ENCODE measurements around the gene INAVA. TPM values are rescaled to one million over a fixed set of nuclear protein-coding genes. Genes with fewer than 3 reads are reported as not detected.
A peak's percentile ranks its signal among the peaks of the same experiment; 100 is the strongest.
"Not testable (repeated sequence)": the region's sequence is repeated elsewhere in the genome, so short reads cannot be mapped to it uniquely, and the experiment has no call there.

Gene INAVA
- total RNA-seq, 1 donor from 2014 or later = 11.7 TPM

DNA sequence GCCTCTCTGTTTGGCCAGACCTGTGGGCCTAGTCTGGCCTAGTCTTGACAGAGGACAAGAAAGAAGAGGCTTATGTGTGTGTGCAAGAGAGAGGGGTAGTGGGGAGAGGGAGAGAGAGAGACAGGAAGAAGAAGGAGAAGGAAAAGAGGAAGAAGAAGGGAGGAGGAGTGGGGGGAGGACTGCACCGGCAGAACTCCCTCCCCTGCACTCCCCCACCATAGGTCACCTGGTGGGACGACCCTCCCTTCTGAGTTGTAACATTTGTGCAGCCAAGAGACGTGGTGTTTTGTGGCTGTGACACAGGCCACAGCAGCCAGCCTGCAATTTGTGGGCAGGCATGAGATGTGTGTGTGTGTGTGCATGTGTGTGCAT is 4.3 kb downstream of the INAVA start:
- DNase-seq = no peak

- DNase-seq = no peak
Measured at GRCh38 chr1:200899451-200899915, 4.8 kb downstream of the INAVA start.

DNA sequence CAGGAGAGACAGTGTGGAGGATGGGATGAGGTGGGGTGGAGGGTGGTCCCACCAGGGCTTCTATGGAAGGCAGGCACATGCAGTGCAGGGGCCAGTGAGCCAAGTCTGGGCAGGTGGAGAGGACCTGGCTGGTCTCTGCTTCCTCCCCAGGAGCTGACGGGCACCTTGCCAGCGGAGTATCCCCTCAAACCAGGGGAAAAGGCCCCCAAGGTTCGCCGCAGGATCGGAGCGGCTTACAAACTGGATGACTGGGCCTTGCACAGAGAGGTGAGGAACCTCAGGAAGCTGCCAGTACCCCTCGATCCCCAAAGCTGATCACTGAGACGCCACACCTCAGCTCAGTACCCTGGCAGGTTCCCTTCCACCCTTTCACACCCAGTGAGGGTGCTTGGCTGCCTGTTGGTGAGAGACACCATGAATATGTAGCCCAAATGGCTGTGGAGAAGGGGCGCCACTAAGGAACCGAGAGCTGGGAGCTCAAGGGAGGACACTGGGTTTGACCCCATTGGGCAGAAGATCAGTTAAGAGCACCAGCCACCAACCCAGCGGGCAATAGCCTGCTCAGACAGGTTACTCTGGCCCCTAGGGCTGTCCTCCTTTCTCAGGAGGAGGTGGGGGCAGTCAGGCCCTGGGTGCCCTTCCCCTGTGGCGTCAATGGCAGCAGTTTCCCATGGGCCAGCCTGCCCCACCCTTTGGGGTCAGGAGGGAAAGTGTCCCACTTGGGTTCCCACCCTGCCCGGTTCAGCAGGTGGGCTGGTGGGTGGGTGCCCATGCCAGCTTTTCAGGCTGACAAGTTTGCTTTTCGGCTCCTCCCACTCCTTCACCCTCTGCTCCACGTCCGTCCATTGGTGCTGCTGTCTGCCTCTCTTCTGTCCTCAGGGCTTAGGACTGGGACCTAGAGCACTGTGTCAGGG is 5.5 kb downstream of the INAVA start:
- no peak for DNase-seq

- no peak for DNase-seq
Measured at GRCh38 chr1:200900877-200901276, 6.2 kb downstream of the INAVA start.

GRCh38 chr1:200901350-200901749 is 6.7 kb downstream of the INAVA start:
- DNase-seq = no peak

GRCh38 chr1:200901796-200902444 is 7.2 kb downstream of the INAVA start:
- DNase-seq = no peak

- DNase-seq = no peak
Measured at GRCh38 chr1:200903793-200904192, 9.1 kb downstream of the INAVA start.

DNA sequence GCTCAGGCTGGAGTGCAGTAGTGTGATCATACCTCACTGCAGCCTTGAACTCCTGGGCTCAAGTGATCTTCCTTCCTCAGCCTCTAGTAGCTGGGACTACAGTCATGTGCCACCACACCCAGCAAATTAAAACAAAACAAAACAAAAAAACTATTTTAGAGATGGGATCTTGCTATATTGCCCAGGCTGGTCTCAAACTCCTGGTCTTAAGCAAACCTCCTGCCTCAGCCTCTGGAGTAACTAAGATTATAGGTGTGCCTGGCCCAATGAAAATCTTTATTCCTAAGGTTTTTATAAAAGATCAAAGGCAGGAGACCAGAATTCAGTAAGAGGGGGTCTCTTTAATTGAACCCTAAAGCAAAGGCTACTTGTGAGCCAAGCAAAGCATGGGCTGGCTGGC is 10.1 kb downstream of the INAVA start:
- DNase-seq = no peak

GRCh38 chr1:200905411-200906052 is 10.8 kb downstream of the INAVA start:
- no peak for DNase-seq

DNA sequence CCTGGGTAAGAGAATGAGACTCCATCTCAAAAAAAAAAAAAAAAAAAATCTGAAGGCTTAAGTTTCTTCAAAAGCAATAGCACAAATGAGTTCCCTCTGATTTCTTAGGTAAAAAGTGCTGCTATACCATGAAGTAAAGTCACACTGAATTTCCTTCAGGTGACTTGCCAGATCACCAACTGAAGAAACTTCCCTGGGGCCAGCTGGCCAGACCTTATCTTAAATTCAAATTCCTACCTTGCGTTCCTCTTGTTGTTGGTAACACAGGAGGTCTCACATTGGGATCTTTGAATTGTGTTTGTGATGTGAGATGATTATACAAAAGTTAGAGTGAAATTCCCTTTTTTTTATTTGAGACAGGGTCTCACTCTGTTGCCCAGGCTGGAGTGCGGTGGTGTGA is 11.8 kb downstream of the INAVA start:
- no peak for DNase-seq

- no peak for DNase-seq
Measured at GRCh38 chr1:200907611-200908097, 13.0 kb downstream of the INAVA start.

DNA sequence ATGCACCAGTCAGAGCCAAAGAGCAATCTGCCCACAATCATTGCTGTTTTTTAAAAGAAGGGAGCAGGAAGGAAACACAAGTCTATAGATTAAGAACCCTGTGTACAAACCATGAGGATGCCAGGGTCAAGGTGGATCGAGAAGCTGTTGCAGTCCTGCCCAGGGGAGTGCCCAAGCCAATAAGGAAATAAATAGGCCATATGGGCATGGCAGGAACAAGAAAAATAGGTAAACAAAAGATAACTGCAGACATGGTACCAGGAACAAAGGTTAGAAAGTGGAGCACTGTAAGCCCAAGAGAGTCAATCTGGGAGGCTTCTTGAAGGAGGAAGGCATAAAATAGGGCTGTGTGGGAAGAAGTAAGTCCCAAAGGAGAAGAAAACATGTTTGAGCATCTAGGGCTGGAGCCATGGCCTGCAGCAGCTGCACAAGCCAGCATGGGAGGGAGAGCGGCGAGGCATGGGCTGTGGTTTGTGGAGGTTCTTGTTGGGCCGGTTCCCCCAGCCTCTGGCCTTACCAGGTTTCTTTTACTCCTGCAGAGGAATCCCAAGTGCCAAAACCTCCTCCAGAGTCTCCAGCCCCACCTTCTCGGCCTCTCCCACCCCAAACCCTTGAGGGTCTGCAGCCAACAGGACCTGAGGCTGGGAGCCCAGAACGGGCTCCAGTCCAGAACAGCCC is 13.6 kb downstream of the INAVA start:
- no peak for DNase-seq

DNA sequence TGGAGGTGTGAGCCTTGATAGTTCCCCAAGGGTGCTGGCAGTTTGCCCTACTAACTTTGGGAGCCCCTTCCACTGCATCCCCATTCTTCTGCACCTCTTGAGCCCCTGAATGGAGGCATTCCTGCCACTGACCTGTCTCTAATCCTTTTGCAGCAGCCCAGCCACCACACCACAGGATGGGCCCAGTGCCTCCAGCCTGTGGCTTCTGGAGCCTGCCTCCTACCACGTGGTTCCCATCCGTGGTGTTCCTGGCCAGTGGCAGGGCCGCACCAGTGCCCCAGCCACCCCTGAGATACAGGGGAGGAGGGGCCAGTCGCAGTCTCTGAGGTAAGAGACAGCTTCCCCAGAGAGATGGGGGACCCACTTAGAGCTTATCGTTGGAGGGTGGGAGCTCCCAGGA is 14.4 kb downstream of the INAVA start:
- no peak for DNase-seq

DNA sequence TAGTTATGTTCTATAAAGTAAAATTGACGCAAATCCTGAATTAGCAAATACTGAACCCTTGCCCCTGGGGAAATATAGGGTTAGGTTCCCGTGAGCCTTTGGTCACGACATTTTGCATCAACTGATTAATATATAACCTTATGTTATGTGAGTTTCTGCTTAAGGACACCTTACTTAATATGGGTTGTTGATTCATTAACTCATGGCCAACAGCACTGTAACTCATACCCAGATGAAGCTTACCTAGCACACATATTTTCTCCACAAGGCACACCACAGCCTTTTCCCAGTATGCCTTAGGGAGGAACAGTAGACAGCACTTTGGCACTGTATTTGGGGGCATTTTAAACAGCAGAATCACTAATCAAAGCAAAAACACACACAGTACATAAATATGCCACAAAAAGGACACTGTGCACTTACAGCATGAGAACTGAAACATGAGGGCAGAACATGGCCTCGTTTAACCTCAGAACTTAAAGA is 15.1 kb downstream of the INAVA start:
- no peak for DNase-seq

GRCh38 chr1:200911361-200911760 is 16.7 kb downstream of the INAVA start:
- DNase-seq = no peak

DNA sequence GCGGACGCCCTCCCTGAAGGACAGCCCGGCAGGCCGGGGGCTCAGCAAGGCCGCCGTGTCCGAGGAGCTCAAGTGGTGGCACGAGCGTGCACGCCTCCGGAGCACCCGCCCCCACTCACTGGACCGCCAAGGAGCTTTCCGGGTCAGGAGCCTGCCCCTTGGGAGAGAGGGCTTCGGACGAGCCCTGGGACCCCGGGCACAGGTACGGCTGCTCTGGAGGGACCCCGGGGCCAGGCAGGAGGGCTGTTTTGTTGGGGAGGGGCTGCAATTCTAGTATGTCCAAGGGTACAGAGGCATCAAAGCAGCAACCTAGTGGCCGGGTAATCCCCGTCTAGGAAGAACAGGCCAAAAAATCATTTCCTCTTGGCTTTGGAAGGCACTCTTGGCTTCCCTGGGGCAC is 17.2 kb downstream of the INAVA start:
- not testable (repeated sequence) for DNase-seq

DNA sequence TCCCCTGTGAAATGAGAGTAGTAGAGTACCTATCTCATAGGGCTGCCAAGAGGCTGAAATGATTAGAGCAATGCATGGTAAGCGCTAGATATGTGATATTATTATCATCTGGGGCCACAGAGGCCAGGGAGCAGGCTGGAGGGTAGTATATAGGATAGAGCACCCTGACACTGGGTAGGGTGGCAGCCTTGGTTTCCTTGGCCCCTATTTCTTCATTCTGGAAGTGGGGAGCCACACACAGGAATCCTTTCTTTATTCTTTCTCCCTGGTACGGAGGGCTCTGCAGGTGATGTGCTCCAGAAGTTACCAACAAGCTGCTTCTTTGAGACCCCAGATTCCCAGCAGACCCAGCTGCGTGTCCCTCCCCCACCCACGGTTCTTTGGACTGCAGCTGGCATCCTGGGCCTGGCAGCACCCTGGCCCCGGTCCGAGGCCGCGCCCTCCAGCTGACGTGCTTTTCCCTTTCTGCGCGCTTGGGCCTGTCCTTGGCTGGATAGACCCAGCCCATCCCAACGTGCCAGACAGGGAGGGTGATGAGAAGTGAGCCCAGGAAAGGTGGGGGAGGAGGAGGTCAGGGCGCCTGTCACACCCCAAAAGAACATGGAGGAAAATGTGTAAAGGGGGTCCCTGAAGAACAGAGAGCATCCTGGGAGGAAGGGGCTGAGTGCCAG is 18.2 kb downstream of the INAVA start:
- no peak for DNase-seq

- no peak for DNase-seq
Measured at GRCh38 chr1:200916152-200916551, 21.5 kb downstream of the INAVA start.

DNA sequence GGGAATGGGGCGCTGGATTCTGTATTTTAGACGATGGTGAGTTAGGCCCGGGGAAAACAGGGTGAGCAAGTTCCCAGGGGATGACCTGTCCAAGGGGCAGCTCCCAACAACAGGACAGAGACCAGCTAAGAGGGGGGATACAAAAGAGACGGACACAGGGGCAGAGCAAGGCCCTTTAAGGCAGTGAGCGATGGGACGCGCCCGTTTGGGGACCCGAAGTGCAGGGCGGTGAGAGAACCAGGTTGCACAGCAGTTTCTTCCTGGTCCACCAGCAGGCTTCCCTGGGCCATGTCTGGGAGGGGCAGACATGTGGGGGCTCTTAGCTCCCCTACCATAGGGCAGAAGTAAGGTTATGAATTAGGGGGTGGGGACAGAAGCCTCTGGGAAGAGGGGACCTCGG is 22.0 kb downstream of the INAVA start:
- no peak for DNase-seq

DNA sequence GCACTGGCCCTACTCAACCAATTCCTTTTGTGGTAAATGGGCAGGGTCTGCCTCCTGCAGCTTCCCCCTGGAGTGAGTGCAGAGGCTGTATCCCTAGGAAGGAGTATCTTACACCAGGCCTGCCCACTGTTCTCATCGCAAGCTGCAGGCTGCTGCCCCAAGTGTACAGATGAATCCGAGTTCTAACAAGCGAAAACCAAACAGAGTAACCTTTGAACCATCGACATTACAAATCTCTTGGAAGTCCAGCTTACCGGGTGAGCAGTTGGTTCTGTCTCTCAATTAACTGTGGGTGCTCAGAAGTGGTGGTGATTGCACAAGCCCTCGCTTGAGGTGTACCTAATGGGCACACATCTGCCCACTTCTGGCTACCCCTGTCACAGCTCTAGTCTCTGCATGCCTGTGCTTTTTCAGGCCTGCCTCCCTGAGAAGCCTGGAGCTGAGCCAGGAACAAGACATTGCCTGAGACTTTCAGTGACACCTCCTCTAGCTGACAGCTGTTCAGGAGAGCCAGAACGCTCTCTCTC is 22.7 kb downstream of the INAVA start:
- DNase-seq = peak; percentile 85

GRCh38 chr1:200918006-200918405 is 23.3 kb downstream of the INAVA start:
- no peak for DNase-seq
